Smooth muscle cell (in vitro differentiated cells): ENCODE data around the gene IL10. TPM values are rescaled to one million over a fixed set of nuclear protein-coding genes. Genes with fewer than 3 reads are reported as not detected.

ENCODE experiments used
- DNase-seq: peaks from one replicate; lab custom pipeline; 2025; ENCODE audit not compliant: unreplicated experiment; lab: John Stamatoyannopoulos, UW
- H2AFZ ChIP-seq: fragments of 200-600 bp; sonication (generic); 2 replicates; pipeline ENCODE4 v1.6.0; 2016; ENCODE audit warnings: antibody characterized with exemption, low read depth, mild to moderate bottlenecking
- H3F3A ChIP-seq: fragments of 200-600 bp; sonication (generic); 2 replicates; pipeline ENCODE4 v1.6.0; 2017; ENCODE audit warnings: antibody characterized with exemption, low read depth
- H3K27ac ChIP-seq: fragments of 200-600 bp; sonication (generic); 2 replicates; pipeline ENCODE4 v1.5.1; 2016; ENCODE audit warnings: low read depth, mild to moderate bottlenecking
- H3K27me3 ChIP-seq: fragments of 200-600 bp; sonication (generic); 2 replicates; pipeline ENCODE4 v1.6.1; 2016; ENCODE audit warnings: low read depth, mild to moderate bottlenecking
- H3K36me3 ChIP-seq: fragments of 200-600 bp; sonication (generic); 2 replicates; pipeline ENCODE4 v1.5.1; 2016; ENCODE audit warnings: low read depth
- H3K4me1 ChIP-seq: fragments of 200-600 bp; sonication (generic); 2 replicates; pipeline ENCODE4 v1.5.1; 2016; ENCODE audit warnings: low read depth
- H3K4me2 ChIP-seq: fragments of 200-600 bp; sonication (generic); 2 replicates; pipeline ENCODE4 v1.6.0; 2016; ENCODE audit warnings: mild to moderate bottlenecking
- H3K4me3 ChIP-seq: fragments of 200-600 bp; sonication (generic); 2 replicates; pipeline ENCODE4 v1.5.1; 2016; ENCODE audit warnings: mild to moderate bottlenecking
- H3K79me2 ChIP-seq: fragments of 200-600 bp; sonication (generic); 2 replicates; pipeline ENCODE4 v1.6.0; 2016; ENCODE audit warnings: low read depth, mild to moderate bottlenecking
- H3K9ac ChIP-seq: fragments of 200-600 bp; sonication (generic); 2 replicates; pipeline ENCODE4 v1.6.0; 2016; ENCODE audit warnings: low read depth
- H3K9me3 ChIP-seq: fragments of 200-600 bp; sonication (generic); replicated peaks from 2 replicates; pipeline ENCODE4 v1.5.1; 2016; ENCODE audit warnings: low read depth
- H4K20me1 ChIP-seq: fragments of 200-600 bp; sonication (generic); 2 replicates; pipeline ENCODE4 v1.6.0; 2016; ENCODE audit warnings: low read depth
- WGBS: methylation state at CpG from one replicate; pipeline ENCODE4 v1.1.7; 2016; ENCODE audit warnings: low lambda C conversion rate; 5-methylcytosine and 5-hydroxymethylcytosine counted together
- polyA plus RNA-seq: library from polyadenylated mRNA; unstranded; fragments of >200 nt; fragmentation: Nextera tagmentation; extraction: Ambion mirVana; gene quantifications from 2 replicates; pipeline ENCODE4 v1.2.1, GENCODE V29; 2016
- total RNA-seq: library from RNA; depleted of rRNA; stranded (reverse); fragments of >200 nt; gene quantifications from 2 replicates; pipeline ENCODE4 v1.2.3, GENCODE V29; 2014
- TF ChIP-seq, protein P1 (sequence below): fragments of 200-600 bp; sonication (generic); IDR thresholded peaks from 2 replicates; pipeline ENCODE4 v1.5.1; 2017; ENCODE audit warnings: borderline replicate concordance, mild to moderate bottlenecking, antibody characterized with exemption; ENCODE audit not compliant: insufficient read depth, poor library complexity, severe bottlenecking

The IL10 gene
- total and polyA plus RNA-seq, 2 experiments from 2014 or later = 1.2 to 2.2 TPM

DNA sequence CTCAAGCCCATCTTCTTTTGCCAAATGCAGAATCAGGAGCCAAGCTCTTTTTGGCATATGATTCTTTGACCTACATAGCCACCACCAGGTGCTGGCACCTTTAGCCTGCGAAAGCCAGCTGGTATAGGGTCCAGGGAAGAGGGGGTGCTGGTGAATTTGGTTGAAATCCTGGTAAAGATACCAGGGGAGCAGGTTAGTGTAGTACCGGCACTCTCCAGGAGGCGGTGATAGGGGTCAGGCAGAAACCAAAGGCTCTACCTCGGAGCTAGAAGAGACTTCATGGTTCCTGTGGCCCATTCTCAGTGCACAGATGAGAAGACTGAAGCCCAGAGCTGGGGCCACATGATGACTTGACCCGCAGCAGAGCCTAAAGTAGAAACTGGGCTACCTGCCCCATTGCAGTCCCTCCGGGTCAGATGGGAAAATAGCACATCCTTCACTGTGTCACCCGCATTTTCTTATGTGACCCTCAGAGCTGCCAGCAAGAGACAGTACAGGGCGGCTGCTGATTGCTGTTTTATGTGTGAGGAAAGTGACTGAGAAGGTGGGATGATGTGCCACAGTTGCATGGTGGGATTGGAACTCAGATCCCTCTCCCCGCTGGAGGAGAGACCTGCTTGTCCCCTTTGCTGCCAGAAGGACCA is 37.7 kb downstream of the IL10 start:
- H3K36me3 ChIP-seq = no peaks in the 10 kb centered on the region
- WGBS = 70% methylated on average over 9 of the region's 9 CpGs

DNA sequence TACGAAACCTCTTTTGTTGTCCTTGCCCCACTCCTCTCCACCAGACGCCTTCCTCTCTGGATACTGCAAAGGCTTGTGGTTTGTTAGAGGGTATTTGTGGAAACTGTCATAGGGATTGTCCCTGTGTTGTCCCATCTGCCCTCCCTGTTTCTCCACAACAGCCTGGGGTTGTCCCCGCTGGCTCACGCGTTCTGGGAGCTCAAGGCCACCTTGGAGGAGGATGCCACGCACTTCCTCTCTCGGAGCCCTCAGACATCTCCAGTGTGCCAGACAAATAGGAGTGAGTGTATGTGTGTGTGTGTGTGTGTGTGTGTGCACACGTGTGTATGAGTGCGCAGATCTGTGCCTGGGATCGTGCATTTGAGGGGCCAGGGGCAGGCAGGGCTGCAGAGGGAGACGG is 39.3 kb downstream of the IL10 start:
- Histone ChIP-seq H3K36me3 (no peaks in the 10 kb centered on the region), H4K20me1 (peaks cover 88% of the 10 kb centered on the region), H3K9me3 (no peaks in the 10 kb centered on the region), H3K4me2 (no peak overlapping the region), H3K9ac (no peak overlapping the region), H3K27me3 (no peaks in the 10 kb centered on the region), H2AFZ (no peak overlapping the region), H3F3A (peaks cover 6% of the 10 kb centered on the region), H3K4me3 (no peak overlapping the region), H3K27ac (no peak overlapping the region), H3K4me1 (no peaks in the 10 kb centered on the region), H3K79me2 (peaks cover 11% of the 10 kb centered on the region)
- DNase-seq = no peak
- TF ChIP-seq, protein P1, sequence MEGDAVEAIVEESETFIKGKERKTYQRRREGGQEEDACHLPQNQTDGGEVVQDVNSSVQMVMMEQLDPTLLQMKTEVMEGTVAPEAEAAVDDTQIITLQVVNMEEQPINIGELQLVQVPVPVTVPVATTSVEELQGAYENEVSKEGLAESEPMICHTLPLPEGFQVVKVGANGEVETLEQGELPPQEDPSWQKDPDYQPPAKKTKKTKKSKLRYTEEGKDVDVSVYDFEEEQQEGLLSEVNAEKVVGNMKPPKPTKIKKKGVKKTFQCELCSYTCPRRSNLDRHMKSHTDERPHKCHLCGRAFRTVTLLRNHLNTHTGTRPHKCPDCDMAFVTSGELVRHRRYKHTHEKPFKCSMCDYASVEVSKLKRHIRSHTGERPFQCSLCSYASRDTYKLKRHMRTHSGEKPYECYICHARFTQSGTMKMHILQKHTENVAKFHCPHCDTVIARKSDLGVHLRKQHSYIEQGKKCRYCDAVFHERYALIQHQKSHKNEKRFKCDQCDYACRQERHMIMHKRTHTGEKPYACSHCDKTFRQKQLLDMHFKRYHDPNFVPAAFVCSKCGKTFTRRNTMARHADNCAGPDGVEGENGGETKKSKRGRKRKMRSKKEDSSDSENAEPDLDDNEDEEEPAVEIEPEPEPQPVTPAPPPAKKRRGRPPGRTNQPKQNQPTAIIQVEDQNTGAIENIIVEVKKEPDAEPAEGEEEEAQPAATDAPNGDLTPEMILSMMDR = no peak
- WGBS = 92% methylated on average over 11 of the region's 11 CpGs

More for the DNA sequence above, 37.7 kb downstream of the IL10 start:
- Histone ChIP-seq H3F3A (peaks cover 6% of the 10 kb centered on the region), H4K20me1 (peaks cover 79% of the 10 kb centered on the region), H3K9ac (no peak overlapping the region), H2AFZ (no peak overlapping the region), H3K27ac (peak overlapping the region; percentile 37), H3K79me2 (peaks cover 3% of the 10 kb centered on the region), H3K4me1 (no peaks in the 10 kb centered on the region), H3K4me2 (no peak overlapping the region), H3K9me3 (no peaks in the 10 kb centered on the region), H3K4me3 (no peak overlapping the region), H3K27me3 (no peaks in the 10 kb centered on the region)
- DNase-seq = no peak
- TF ChIP-seq, protein P1 = peak; percentile 63

DNA sequence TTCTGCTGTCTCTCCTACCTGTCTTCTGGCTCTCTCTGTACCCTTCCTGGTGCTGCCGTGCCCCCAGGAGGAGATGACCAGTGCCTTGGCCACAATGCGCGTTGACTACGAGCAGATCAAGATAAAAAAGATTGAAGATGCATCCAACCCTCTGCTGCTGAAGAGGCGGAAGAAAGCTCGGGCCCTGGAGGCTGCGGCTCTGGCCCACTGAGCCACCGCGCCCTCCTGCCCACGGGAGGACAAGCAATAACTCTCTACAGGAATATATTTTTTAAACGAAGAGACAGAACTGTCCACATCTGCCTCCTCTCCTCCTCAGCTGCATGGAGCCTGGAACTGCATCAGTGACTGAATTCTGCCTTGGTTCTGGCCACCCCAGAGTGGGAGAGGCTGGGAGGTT is 39.8 kb downstream of the IL10 start:
- H3K27me3 ChIP-seq = no peaks in the 10 kb centered on the region
- peaks cover 93% of the 10 kb centered on the region for H4K20me1 ChIP-seq
- 95% methylated on average over 11 of the region's 11 CpGs for WGBS
- H3F3A ChIP-seq = peaks cover 6% of the 10 kb centered on the region
- H3K9ac ChIP-seq = no peak overlapping the region
- H3K4me3 ChIP-seq = no peak overlapping the region
- peaks cover 16% of the 10 kb centered on the region for H3K79me2 ChIP-seq
- H2AFZ ChIP-seq = no peak overlapping the region
- H3K36me3 ChIP-seq = no peaks in the 10 kb centered on the region
- TF ChIP-seq, protein P1 = no peak
- no peak for DNase-seq
- no peaks in the 10 kb centered on the region for H3K9me3 ChIP-seq
- no peak overlapping the region for H3K27ac ChIP-seq
- no peaks in the 10 kb centered on the region for H3K4me1 ChIP-seq
- no peak overlapping the region for H3K4me2 ChIP-seq

DNA sequence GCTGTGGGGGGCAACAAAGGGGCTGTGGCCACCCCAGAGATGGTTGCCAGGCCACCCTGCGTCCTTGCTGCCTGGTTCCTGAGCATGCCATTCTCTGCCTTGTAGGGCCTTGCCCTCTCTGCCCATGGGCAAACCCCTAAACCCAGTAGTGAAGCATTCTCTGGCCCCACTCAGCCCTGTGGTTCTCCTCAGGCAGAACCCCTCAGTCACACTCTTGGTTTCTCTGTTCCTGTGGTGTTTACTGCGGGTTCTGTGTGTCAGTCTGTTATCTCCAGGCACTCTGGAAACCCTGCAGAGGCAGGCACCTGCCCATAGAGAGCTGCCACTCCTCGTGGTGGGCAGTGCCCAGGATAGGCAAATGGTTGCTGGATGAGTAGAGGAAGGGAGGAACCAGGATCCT is 42.8 kb downstream of the IL10 start:
- H3K79me2 ChIP-seq = peaks cover 46% of the 10 kb centered on the region
- H3K9me3 ChIP-seq = no peaks in the 10 kb centered on the region
- DNase-seq = no peak
- H3K27me3 ChIP-seq = no peaks in the 10 kb centered on the region
- H3K9ac ChIP-seq = no peak overlapping the region
- H3K36me3 ChIP-seq = no peaks in the 10 kb centered on the region
- H3K4me3 ChIP-seq = no peak overlapping the region
- peaks cover under 1% of the 10 kb centered on the region for H3K4me1 ChIP-seq
- H2AFZ ChIP-seq = no peak overlapping the region
- TF ChIP-seq, protein P1 = no peak
- peaks cover 100% of the 10 kb centered on the region for H4K20me1 ChIP-seq
- 82% methylated on average over 3 of the region's 3 CpGs for WGBS
- H3F3A ChIP-seq = peaks cover 6% of the 10 kb centered on the region
- no peak overlapping the region for H3K27ac ChIP-seq
- H3K4me2 ChIP-seq = no peak overlapping the region
